ENCODE measurements around the gene BTG1. TPM values are rescaled to one million over a fixed set of nuclear protein-coding genes. Genes with fewer than 3 reads are reported as not detected.
A peak's percentile ranks its signal among the peaks of the same experiment; 100 is the strongest.

Gene BTG1
- total RNA-seq, 1 experiment from 2014 or later, result 29.8 TPM

DNA sequence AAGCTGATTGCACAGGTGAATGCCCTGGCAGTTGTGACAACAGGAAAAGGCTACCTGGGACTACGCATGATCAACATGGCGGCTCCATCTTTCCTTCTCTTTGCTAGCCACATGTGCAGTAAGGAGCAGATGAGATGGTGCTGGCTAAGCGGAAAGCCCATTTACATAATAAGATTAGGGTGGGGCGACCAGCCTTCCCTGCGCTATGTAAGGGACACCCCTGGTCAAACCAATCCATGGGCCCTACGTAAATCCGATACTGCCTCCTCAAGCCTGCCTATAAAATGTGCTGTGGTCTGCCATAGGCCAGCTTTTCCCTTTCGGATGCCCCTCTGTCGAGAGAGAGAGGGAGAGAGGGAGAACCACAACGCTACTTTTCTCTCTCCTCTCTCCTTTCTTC lies 31.0 kb upstream of the BTG1 start:
- Histone ChIP-seq H3K36me3 (ENCODE audit: low read depth, low read length) (no peaks in the 10 kb centered on the region), H3F3A (ENCODE audit: low read length, unreplicated experiment) (no peaks in the 10 kb centered on the region), H4K20me1 (ENCODE audit: low read length) (no peaks in the 10 kb centered on the region), H3K9me3 (ENCODE audit: low read length) (no peaks in the 10 kb centered on the region), H3K4me1 (ENCODE audit: insufficient read depth, low read length) (no peaks in the 10 kb centered on the region), H3K4me2 (ENCODE audit: low read length) (no peak overlapping the region), H3K9ac (ENCODE audit: low read length) (no peak overlapping the region), H3K9me2 (replicated peaks; ENCODE audit: low read length) (no peaks in the 10 kb centered on the region), H2AFZ (ENCODE audit: low read length) (no peak overlapping the region), H3K27ac (ENCODE audit: low read length) (no peak overlapping the region), H3K79me2 (ENCODE audit: low read length) (no peaks in the 10 kb centered on the region), H3K27me3 (ENCODE audit: low read length) (no peaks in the 10 kb centered on the region), H3K4me3 (ENCODE audit: low read length) (no peak overlapping the region)
- no peak for ATAC-seq
- BruUV-seq (replicated peaks), result no TSS peak
- POLR2A ChIA-PET (ENCODE audit: unreplicated experiment), result no interaction called here
- CTCF ChIA-PET, result no interaction called here
- TF ChIP-seq EZH2phosphoT487 (IDR thresholded peaks at IDR 0.05; ENCODE audit: borderline replicate concordance, low read length), result no peak
- TF ChIP-seq EZH2 (IDR thresholded peaks at IDR 0.05; ENCODE audit: low read length, unreplicated experiment), result no peak
- TF ChIP-seq, protein P1, sequence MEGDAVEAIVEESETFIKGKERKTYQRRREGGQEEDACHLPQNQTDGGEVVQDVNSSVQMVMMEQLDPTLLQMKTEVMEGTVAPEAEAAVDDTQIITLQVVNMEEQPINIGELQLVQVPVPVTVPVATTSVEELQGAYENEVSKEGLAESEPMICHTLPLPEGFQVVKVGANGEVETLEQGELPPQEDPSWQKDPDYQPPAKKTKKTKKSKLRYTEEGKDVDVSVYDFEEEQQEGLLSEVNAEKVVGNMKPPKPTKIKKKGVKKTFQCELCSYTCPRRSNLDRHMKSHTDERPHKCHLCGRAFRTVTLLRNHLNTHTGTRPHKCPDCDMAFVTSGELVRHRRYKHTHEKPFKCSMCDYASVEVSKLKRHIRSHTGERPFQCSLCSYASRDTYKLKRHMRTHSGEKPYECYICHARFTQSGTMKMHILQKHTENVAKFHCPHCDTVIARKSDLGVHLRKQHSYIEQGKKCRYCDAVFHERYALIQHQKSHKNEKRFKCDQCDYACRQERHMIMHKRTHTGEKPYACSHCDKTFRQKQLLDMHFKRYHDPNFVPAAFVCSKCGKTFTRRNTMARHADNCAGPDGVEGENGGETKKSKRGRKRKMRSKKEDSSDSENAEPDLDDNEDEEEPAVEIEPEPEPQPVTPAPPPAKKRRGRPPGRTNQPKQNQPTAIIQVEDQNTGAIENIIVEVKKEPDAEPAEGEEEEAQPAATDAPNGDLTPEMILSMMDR (conservative IDR thresholded peaks at IDR 0.05; ENCODE audit: low read depth, low read length), result no peak
- intact Hi-C loops (cut with micrococcal nuclease), result no loop called here
- no peak for DNase-seq

DNA sequence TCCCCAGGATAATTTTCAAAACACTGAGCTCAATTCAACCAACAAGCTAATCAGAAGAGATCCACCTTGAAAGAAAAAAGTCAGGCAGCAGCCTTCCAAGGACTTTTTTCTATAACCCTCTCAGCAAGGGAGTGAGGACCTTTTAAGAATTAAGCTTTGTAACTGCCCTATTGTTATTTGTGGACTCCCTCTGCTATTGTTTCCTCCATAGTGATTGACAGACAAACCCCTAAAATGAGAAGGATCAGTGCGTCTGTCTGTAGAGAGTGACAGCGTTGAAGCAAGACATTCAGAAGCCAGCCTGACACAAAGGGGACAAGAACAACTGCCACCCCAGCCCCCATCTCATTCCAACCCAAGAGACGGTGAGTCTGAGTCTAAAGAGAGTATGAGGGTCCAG lies 30.3 kb upstream of the BTG1 start:
- no peak for ATAC-seq
- H3K4me2 ChIP-seq (ENCODE audit: low read length), result no peak overlapping the region
- no peaks in the 10 kb centered on the region for H3K79me2 ChIP-seq (ENCODE audit: low read length)
- H4K20me1 ChIP-seq (ENCODE audit: low read length), result no peaks in the 10 kb centered on the region
- no peaks in the 10 kb centered on the region for H3K4me1 ChIP-seq (ENCODE audit: insufficient read depth, low read length)
- H3K36me3 ChIP-seq (ENCODE audit: low read depth, low read length), result no peaks in the 10 kb centered on the region
- ChIA-PET POLR2A (ENCODE audit: unreplicated experiment) (no interaction called here), CTCF (no interaction called here)
- no peaks in the 10 kb centered on the region for H3K9me3 ChIP-seq (ENCODE audit: low read length)
- DNase-seq, result no peak
- no peak overlapping the region for H3K4me3 ChIP-seq (ENCODE audit: low read length)
- H3K9me2 ChIP-seq (replicated peaks; ENCODE audit: low read length), result no peaks in the 10 kb centered on the region
- H3K27ac ChIP-seq (ENCODE audit: low read length), result no peak overlapping the region
- H3F3A ChIP-seq (ENCODE audit: low read length, unreplicated experiment), result no peaks in the 10 kb centered on the region
- no peak for TF ChIP-seq EZH2phosphoT487 (IDR thresholded peaks at IDR 0.05; ENCODE audit: borderline replicate concordance, low read length)
- no peak for TF ChIP-seq EZH2 (IDR thresholded peaks at IDR 0.05; ENCODE audit: low read length, unreplicated experiment)
- TF ChIP-seq, protein P1 (conservative IDR thresholded peaks at IDR 0.05; ENCODE audit: low read depth, low read length), result no peak
- BruUV-seq (replicated peaks), result no TSS peak
- H3K27me3 ChIP-seq (ENCODE audit: low read length), result no peaks in the 10 kb centered on the region
- no peak overlapping the region for H3K9ac ChIP-seq (ENCODE audit: low read length)
- H2AFZ ChIP-seq (ENCODE audit: low read length), result no peak overlapping the region
- intact Hi-C loops (cut with micrococcal nuclease), result no loop called here

DNA sequence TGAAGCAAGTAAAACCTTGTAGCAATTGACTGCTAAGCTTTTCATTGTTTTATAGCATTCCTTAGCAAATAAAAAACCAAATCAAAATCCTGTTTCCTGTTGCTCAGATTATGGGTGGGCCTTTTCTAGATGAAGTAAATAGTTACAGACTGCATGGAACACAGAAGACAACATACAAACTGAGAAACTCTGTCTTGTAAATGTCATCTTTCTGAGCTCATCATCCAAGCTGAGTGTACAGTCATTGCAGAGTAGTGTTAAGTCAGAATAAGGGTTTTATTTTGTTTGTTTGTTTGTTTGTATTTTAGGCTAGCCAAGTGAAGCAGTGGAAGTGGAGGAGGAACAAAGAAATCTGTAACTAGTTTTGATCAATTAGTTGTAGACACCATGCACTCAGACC lies 24.4 kb upstream of the BTG1 start:
- H4K20me1 ChIP-seq (ENCODE audit: low read length), result no peaks in the 10 kb centered on the region
- peak; percentile 9 for DNase-seq
- no peak overlapping the region for H3K4me2 ChIP-seq (ENCODE audit: low read length)
- intact Hi-C loops (cut with micrococcal nuclease), result no loop called here
- TF ChIP-seq EZH2phosphoT487 (IDR thresholded peaks at IDR 0.05; ENCODE audit: borderline replicate concordance, low read length) (no peak), EZH2 (IDR thresholded peaks at IDR 0.05; ENCODE audit: low read length, unreplicated experiment) (no peak)
- TF ChIP-seq, protein P1 (conservative IDR thresholded peaks at IDR 0.05; ENCODE audit: low read depth, low read length), result no peak
- H3K4me3 ChIP-seq (ENCODE audit: low read length), result no peak overlapping the region
- ChIA-PET POLR2A (ENCODE audit: unreplicated experiment) (interaction anchor here (1.1 kb wide), 1 partner anchor 24 kb away, joined by 3 read pairs; the partner anchor contains the start of gene BTG1), CTCF (no interaction called here)
- no peaks in the 10 kb centered on the region for H3K36me3 ChIP-seq (ENCODE audit: low read depth, low read length)
- no peaks in the 10 kb centered on the region for H3F3A ChIP-seq (ENCODE audit: low read length, unreplicated experiment)
- no TSS peak for BruUV-seq (replicated peaks)
- no peaks in the 10 kb centered on the region for H3K9me3 ChIP-seq (ENCODE audit: low read length)
- no peaks in the 10 kb centered on the region for H3K79me2 ChIP-seq (ENCODE audit: low read length)
- no peak overlapping the region for H3K27ac ChIP-seq (ENCODE audit: low read length)
- ATAC-seq, result peak; percentile 84
- no peak overlapping the region for H3K9ac ChIP-seq (ENCODE audit: low read length)
- H3K27me3 ChIP-seq (ENCODE audit: low read length), result no peaks in the 10 kb centered on the region
- H2AFZ ChIP-seq (ENCODE audit: low read length), result no peak overlapping the region
- no peaks in the 10 kb centered on the region for H3K9me2 ChIP-seq (replicated peaks; ENCODE audit: low read length)
- no peaks in the 10 kb centered on the region for H3K4me1 ChIP-seq (ENCODE audit: insufficient read depth, low read length)
